WTC11 (cell line): ENCODE results near the gene KRTAP5-3.

Experiments used
- CBFB ChIP-seq: sonication (generic); formaldehyde crosslinking; IDR thresholded peaks from 2 replicates; pipeline ENCODE4 v1.8.1; 2022; ENCODE audit warnings: mild to moderate bottlenecking, low read depth, missing genetic modification reagents
- ESRRA ChIP-seq: sonication (generic); formaldehyde crosslinking; IDR thresholded peaks from 2 replicates; pipeline ENCODE4 v1.8.1; 2022; ENCODE audit warnings: mild to moderate bottlenecking, missing genetic modification reagents, borderline replicate concordance
- IRF2 ChIP-seq: sonication (generic); formaldehyde crosslinking; IDR thresholded peaks from 2 replicates; pipeline ENCODE4 v1.8.0; 2022; ENCODE audit warnings: low read depth, missing genetic modification reagents, borderline replicate concordance
- KAT7 ChIP-seq: sonication (generic); formaldehyde crosslinking; IDR thresholded peaks from 2 replicates; pipeline ENCODE4 v1.8.1; 2023; ENCODE audit warnings: missing genetic modification reagents, mild to moderate bottlenecking, borderline replicate concordance
- NR1H2 ChIP-seq: sonication (generic); formaldehyde crosslinking; IDR thresholded peaks from 2 replicates; pipeline ENCODE4 v1.9.0; 2021; ENCODE audit warnings: mild to moderate bottlenecking, moderate library complexity, missing genetic modification reagents
- RELA ChIP-seq: sonication (generic); formaldehyde crosslinking; IDR thresholded peaks from 2 replicates; pipeline ENCODE4 v1.8.1; 2022; ENCODE audit warnings: missing genetic modification reagents, mild to moderate bottlenecking, borderline replicate concordance
- SP1 ChIP-seq: sonication (generic); formaldehyde crosslinking; conservative IDR thresholded peaks from 2 replicates; pipeline ENCODE4 v1.8.1; 2022; ENCODE audit warnings: missing genetic modification reagents
- TCF7 ChIP-seq: sonication (generic); formaldehyde crosslinking; IDR thresholded peaks from 2 replicates; pipeline ENCODE4 v1.8.0; 2022; ENCODE audit warnings: mild to moderate bottlenecking, low read depth, missing genetic modification reagents, moderate library complexity
- USF1 ChIP-seq: sonication (generic); formaldehyde crosslinking; IDR thresholded peaks from 2 replicates; pipeline ENCODE4 v1.8.0; 2022; ENCODE audit warnings: mild to moderate bottlenecking, missing genetic modification reagents
- ZNF232 ChIP-seq: sonication (generic); formaldehyde crosslinking; IDR thresholded peaks from 2 replicates; pipeline ENCODE4 v1.8.0; 2022; ENCODE audit warnings: mild to moderate bottlenecking, missing genetic modification reagents
- ZNF263 ChIP-seq: sonication (generic); formaldehyde crosslinking; IDR thresholded peaks from 2 replicates; pipeline ENCODE4 v1.8.1; 2022; ENCODE audit warnings: low read depth, mild to moderate bottlenecking, moderate library complexity, missing genetic modification reagents
- TF ChIP-seq, protein P1 (sequence below): fragments of 200-600 bp; IDR thresholded peaks from 2 replicates; pipeline ENCODE4 v1.8.0; 2022; ENCODE audit warnings: antibody characterized with exemption
- TF ChIP-seq, protein P2 (sequence below): sonication (generic); formaldehyde crosslinking; IDR thresholded peaks from 2 replicates; pipeline ENCODE4 v1.8.1; 2023; ENCODE audit warnings: mild to moderate bottlenecking, missing genetic modification reagents, moderate library complexity

DNA sequence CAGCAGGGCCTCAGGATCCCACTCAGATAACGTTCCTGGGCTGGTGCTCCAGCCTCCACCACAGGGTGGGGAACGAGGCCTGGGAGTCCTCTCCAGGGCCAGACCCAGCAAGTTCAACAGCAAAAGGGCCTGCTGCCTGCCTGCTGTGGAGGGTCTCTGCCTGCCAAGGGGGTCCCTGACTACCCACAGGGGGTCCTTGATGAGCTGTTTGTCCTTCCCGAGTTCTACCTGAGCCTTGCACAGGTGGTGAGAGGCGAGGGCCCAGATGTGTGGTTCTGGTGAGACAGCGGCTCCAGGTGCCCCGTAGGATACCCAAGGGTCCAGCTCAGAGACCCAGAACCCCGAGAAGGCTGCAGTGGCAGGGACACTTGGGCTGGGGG, 40.6 kb downstream of the KRTAP5-3 start:
- TF ChIP-seq NR1H2 (CRISPR knock-in tag) (no peak), IRF2 (CRISPR knock-in tag) (no peak), ZNF263 (CRISPR knock-in tag) (no peak), KAT7 (CRISPR knock-in tag) (no peak), SP1 (CRISPR knock-in tag) (no peak), ZNF232 (no peak), ESRRA (CRISPR knock-in tag) (no peak), USF1 (CRISPR knock-in tag) (no peak), RELA (CRISPR knock-in tag) (no peak), CBFB (no peak), TCF7 (CRISPR knock-in tag) (no peak)
- TF ChIP-seq, protein P1, sequence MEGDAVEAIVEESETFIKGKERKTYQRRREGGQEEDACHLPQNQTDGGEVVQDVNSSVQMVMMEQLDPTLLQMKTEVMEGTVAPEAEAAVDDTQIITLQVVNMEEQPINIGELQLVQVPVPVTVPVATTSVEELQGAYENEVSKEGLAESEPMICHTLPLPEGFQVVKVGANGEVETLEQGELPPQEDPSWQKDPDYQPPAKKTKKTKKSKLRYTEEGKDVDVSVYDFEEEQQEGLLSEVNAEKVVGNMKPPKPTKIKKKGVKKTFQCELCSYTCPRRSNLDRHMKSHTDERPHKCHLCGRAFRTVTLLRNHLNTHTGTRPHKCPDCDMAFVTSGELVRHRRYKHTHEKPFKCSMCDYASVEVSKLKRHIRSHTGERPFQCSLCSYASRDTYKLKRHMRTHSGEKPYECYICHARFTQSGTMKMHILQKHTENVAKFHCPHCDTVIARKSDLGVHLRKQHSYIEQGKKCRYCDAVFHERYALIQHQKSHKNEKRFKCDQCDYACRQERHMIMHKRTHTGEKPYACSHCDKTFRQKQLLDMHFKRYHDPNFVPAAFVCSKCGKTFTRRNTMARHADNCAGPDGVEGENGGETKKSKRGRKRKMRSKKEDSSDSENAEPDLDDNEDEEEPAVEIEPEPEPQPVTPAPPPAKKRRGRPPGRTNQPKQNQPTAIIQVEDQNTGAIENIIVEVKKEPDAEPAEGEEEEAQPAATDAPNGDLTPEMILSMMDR, result no peak
- TF ChIP-seq, protein P2, sequence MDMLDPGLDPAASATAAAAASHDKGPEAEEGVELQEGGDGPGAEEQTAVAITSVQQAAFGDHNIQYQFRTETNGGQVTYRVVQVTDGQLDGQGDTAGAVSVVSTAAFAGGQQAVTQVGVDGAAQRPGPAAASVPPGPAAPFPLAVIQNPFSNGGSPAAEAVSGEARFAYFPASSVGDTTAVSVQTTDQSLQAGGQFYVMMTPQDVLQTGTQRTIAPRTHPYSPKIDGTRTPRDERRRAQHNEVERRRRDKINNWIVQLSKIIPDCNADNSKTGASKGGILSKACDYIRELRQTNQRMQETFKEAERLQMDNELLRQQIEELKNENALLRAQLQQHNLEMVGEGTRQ, result no peak
